ENCODE measurements around the gene THRSP. TPM values are rescaled to one million over a fixed set of nuclear protein-coding genes. Genes with fewer than 3 reads are reported as not detected.

Gene THRSP
- total and polyA plus RNA-seq, 2 experiments from 2014 or later = not detected

DNA sequence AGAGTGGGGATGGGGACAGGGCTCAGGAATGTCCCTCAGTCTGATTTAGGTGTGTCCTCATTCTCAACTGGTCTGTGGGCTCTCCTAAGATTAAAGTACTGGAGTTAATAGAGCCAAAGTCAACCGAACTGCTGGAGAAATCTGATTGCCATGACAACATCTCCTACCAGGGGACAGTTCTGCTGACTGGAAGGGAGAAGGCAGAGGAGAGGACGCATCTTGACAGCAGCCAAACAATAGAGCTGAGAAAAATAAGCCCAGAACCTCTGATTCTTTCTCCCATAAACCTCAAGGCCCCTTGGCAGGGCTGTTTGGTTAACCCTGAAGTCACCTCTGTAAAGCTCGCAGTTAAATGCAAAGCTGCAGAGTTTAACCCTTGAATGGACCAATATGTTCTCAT, 43.4 kb upstream of the THRSP start:
- ATAC-seq = no peak
- Histone ChIP-seq H4K20me1 (replicated peaks; ENCODE audit: insufficient read depth) (no peaks in the 10 kb centered on the region), H3K4me3 (no peak overlapping the region), H3K36me3 (ENCODE audit: insufficient read depth) (0 out of 2 replicates have a peak, but pooled peaks cover 5% of the 10 kb centered on the region), H3K27ac (ENCODE audit: low read depth) (no peak overlapping the region), H3K27me3 (ENCODE audit: insufficient read depth) (no peaks in the 10 kb centered on the region), H3K4me2 (peak overlapping the region; percentile 45; the same call in 1 of the 2 replicates), H3F3A (replicated peaks; ENCODE audit: low read depth) (peaks cover 9% of the 10 kb centered on the region), H2AFZ (no peak overlapping the region), H3K9me2 (ENCODE audit: insufficient read depth) (no peaks in the 10 kb centered on the region), H3K79me2 (replicated peaks; ENCODE audit: insufficient read depth) (no peaks in the 10 kb centered on the region; the same call in 1 of the 2 replicates), H3K4me1 (ENCODE audit: insufficient read depth) (peaks cover 7% of the 10 kb centered on the region; the same call in 1 of the 2 replicates)
- no peak for TF ChIP-seq EZH2 (IDR thresholded peaks at IDR 0.05; ENCODE audit: low read depth, unreplicated experiment)
- TF ChIP-seq, protein P1, sequence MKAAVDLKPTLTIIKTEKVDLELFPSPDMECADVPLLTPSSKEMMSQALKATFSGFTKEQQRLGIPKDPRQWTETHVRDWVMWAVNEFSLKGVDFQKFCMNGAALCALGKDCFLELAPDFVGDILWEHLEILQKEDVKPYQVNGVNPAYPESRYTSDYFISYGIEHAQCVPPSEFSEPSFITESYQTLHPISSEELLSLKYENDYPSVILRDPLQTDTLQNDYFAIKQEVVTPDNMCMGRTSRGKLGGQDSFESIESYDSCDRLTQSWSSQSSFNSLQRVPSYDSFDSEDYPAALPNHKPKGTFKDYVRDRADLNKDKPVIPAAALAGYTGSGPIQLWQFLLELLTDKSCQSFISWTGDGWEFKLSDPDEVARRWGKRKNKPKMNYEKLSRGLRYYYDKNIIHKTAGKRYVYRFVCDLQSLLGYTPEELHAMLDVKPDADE (IDR thresholded peaks at IDR 0.05) = no peak
- TF ChIP-seq ZNF331 (CRISPR knock-in tag; IDR thresholded peaks at IDR 0.05; ENCODE audit: low read depth) = no peak
- no peak for TF ChIP-seq EZH2phosphoT487 (IDR thresholded peaks at IDR 0.05; ENCODE audit: unreplicated experiment)
- no peaks in the 10 kb centered on the region; the same call in 2 of the 3 replicates for H3K9me3 Mint-ChIP-seq
- H3K4me3 Mint-ChIP-seq = no peak overlapping the region
- H3K36me3 Mint-ChIP-seq (ENCODE audit: low read depth) = peaks cover 15% of the 10 kb centered on the region
- H3K27ac Mint-ChIP-seq = no peak overlapping the region
- peaks cover 19% of the 10 kb centered on the region for H3K4me1 Mint-ChIP-seq
- peak; percentile 17 for DNase-seq (ENCODE audit: low spot score)
- H3K27me3 Mint-ChIP-seq (ENCODE audit: insufficient read depth, low read depth, poor library complexity) = peaks cover 5% of the 10 kb centered on the region

DNA sequence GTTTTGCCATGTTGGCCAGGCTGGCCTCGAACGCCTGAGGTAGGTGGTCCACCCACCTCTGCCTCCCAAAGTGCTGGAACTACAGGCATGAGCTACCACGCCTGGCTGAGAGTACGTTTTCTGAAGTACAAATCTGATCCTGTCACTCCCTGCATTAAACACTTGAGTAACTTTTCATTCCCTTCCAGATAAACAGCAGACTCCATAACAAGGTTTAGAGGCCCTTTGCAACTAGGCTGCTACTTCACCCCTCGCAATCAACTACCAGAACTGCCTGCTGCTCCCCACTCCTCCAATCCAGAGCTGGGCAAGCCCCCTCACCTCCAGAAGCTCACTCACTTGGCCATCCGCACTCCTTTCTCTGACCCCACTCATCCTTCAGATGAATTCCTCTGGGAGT, 42.0 kb upstream of the THRSP start:
- H3K27ac Mint-ChIP-seq = no peak overlapping the region
- peaks cover 9% of the 10 kb centered on the region for H3F3A ChIP-seq (replicated peaks; ENCODE audit: low read depth)
- no peaks in the 10 kb centered on the region; the same call in 1 of the 3 replicates for H3K9me3 Mint-ChIP-seq
- H3K36me3 Mint-ChIP-seq (ENCODE audit: low read depth) = peaks cover 2% of the 10 kb centered on the region
- H3K4me3 ChIP-seq = peak overlapping the region; percentile 71; the same call in 1 of the 2 replicates
- H3K4me3 Mint-ChIP-seq = peak overlapping the region; percentile 85; the same call in 1 of the 3 replicates
- ATAC-seq (no peak), DNase-seq (ENCODE audit: low spot score) (no peak)
- peaks cover 7% of the 10 kb centered on the region; the same call in 1 of the 2 replicates for H3K4me1 ChIP-seq (ENCODE audit: insufficient read depth)
- H3K9me2 ChIP-seq (ENCODE audit: insufficient read depth) = no peaks in the 10 kb centered on the region
- H3K4me1 Mint-ChIP-seq = peaks cover 19% of the 10 kb centered on the region
- H3K27me3 Mint-ChIP-seq (ENCODE audit: insufficient read depth, low read depth, poor library complexity) = peaks cover 5% of the 10 kb centered on the region
- no peak overlapping the region for H3K4me2 ChIP-seq
- H3K27me3 ChIP-seq (ENCODE audit: insufficient read depth) = no peaks in the 10 kb centered on the region
- H4K20me1 ChIP-seq (replicated peaks; ENCODE audit: insufficient read depth) = no peaks in the 10 kb centered on the region
- H2AFZ ChIP-seq = no peak overlapping the region
- no peak overlapping the region for H3K27ac ChIP-seq (ENCODE audit: low read depth)
- no peaks in the 10 kb centered on the region; the same call in 1 of the 2 replicates for H3K79me2 ChIP-seq (replicated peaks; ENCODE audit: insufficient read depth)
- no peaks in the 10 kb centered on the region for H3K36me3 ChIP-seq (ENCODE audit: insufficient read depth)
- TF ChIP-seq, protein P2, sequence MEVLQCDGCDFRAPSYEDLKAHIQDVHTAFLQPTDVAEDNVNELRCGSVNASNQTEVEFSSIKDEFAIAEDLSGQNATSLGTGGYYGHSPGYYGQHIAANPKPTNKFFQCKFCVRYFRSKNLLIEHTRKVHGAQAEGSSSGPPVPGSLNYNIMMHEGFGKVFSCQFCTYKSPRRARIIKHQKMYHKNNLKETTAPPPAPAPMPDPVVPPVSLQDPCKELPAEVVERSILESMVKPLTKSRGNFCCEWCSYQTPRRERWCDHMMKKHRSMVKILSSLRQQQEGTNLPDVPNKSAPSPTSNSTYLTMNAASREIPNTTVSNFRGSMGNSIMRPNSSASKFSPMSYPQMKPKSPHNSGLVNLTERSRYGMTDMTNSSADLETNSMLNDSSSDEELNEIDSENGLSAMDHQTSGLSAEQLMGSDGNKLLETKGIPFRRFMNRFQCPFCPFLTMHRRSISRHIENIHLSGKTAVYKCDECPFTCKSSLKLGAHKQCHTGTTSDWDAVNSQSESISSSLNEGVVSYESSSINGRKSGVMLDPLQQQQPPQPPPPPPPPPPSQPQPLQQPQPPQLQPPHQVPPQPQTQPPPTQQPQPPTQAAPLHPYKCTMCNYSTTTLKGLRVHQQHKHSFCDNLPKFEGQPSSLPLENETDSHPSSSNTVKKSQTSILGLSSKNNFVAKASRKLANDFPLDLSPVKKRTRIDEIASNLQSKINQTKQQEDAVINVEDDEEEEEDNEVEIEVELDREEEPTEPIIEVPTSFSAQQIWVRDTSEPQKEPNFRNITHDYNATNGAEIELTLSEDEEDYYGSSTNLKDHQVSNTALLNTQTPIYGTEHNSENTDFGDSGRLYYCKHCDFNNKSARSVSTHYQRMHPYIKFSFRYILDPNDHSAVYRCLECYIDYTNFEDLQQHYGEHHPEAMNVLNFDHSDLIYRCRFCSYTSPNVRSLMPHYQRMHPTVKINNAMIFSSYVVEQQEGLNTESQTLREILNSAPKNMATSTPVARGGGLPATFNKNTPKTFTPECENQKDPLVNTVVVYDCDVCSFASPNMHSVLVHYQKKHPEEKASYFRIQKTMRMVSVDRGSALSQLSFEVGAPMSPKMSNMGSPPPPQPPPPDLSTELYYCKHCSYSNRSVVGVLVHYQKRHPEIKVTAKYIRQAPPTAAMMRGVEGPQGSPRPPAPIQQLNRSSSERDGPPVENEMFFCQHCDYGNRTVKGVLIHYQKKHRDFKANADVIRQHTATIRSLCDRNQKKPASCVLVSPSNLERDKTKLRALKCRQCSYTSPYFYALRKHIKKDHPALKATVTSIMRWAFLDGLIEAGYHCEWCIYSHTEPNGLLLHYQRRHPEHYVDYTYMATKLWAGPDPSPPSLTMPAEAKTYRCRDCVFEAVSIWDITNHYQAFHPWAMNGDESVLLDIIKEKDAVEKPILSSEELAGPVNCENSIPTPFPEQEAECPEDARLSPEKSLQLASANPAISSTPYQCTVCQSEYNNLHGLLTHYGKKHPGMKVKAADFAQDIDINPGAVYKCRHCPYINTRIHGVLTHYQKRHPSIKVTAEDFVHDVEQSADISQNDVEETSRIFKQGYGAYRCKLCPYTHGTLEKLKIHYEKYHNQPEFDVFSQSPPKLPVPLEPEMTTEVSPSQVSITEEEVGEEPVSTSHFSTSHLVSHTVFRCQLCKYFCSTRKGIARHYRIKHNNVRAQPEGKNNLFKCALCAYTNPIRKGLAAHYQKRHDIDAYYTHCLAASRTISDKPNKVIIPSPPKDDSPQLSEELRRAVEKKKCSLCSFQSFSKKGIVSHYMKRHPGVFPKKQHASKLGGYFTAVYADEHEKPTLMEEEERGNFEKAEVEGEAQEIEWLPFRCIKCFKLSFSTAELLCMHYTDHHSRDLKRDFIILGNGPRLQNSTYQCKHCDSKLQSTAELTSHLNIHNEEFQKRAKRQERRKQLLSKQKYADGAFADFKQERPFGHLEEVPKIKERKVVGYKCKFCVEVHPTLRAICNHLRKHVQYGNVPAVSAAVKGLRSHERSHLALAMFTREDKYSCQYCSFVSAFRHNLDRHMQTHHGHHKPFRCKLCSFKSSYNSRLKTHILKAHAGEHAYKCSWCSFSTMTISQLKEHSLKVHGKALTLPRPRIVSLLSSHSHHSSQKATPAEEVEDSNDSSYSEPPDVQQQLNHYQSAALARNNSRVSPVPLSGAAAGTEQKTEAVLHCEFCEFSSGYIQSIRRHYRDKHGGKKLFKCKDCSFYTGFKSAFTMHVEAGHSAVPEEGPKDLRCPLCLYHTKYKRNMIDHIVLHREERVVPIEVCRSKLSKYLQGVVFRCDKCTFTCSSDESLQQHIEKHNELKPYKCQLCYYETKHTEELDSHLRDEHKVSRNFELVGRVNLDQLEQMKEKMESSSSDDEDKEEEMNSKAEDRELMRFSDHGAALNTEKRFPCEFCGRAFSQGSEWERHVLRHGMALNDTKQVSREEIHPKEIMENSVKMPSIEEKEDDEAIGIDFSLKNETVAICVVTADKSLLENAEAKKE (CRISPR knock-in tag; IDR thresholded peaks at IDR 0.05) = no peak
- TF ChIP-seq JUNB (IDR thresholded peaks at IDR 0.05; ENCODE audit: unreplicated experiment) (no peak), EZH2phosphoT487 (IDR thresholded peaks at IDR 0.05; ENCODE audit: unreplicated experiment) (no peak), ZNF114 (CRISPR knock-in tag; IDR thresholded peaks at IDR 0.05) (no peak), NANOG (IDR thresholded peaks at IDR 0.05; ENCODE audit: borderline replicate concordance) (no peak), ZNF331 (CRISPR knock-in tag; IDR thresholded peaks at IDR 0.05; ENCODE audit: low read depth) (no peak), CREB1 (CRISPR knock-in tag; IDR thresholded peaks at IDR 0.05; ENCODE audit: low read depth) (no peak)
- TF ChIP-seq, protein P1 (IDR thresholded peaks at IDR 0.05) = no peak
